Liver (tissue), 9 donors: ENCODE measurements around the gene GRK1. TPM values are rescaled to one million over a fixed set of nuclear protein-coding genes. Genes with fewer than 3 reads are reported as not detected.

Source experiments
- DNase-seq: peaks from one replicate; pipeline ENCODE4 v3.0.0-alpha.2; 2017; ENCODE audit warnings: low spot score
- H3K27ac ChIP-seq, 2 donors: one replicate each; pipeline ENCODE4 v1.7.0; 2013; ENCODE audit warnings: inconsistent platforms in 2 of 2, low read length in 2 of 2, control low read depth in 1 of 2, low read depth in 1 of 2, mild to moderate bottlenecking in 1 of 2
- H3K27me3 ChIP-seq, 4 donors: one replicate each; pipeline versions ENCODE4 v1.6.1 to v1.7.0; 2013; ENCODE audit warnings: low read length in 3 of 4, inconsistent platforms in 1 of 4, mild to moderate bottlenecking in 1 of 4, moderate library complexity in 1 of 4; ENCODE audit not compliant: control insufficient read depth in 4 of 4, insufficient read depth in 4 of 4
- H3K36me3 ChIP-seq, 4 donors: one replicate each; pipeline versions ENCODE4 v1.6.1 to v1.7.0; 2013; ENCODE audit warnings: low read length in 3 of 4, mild to moderate bottlenecking in 3 of 4, low read depth in 1 of 4, moderate library complexity in 1 of 4; ENCODE audit not compliant: control insufficient read depth in 4 of 4, insufficient read depth in 3 of 4
- H3K4me1 ChIP-seq, 4 donors: one replicate each; pipeline versions ENCODE4 v1.6.1 to v1.7.0; 2013; ENCODE audit warnings: low read length in 3 of 4, mild to moderate bottlenecking in 3 of 4, moderate library complexity in 1 of 4; ENCODE audit not compliant: control insufficient read depth in 4 of 4, insufficient read depth in 4 of 4
- H3K4me3 ChIP-seq, 3 donors: one replicate each; pipeline versions ENCODE4 v1.6.1 to v1.7.0; 2013; ENCODE audit warnings: low read length in 3 of 3, control low read depth in 1 of 3, low read depth in 1 of 3, mild to moderate bottlenecking in 1 of 3
- H3K9ac ChIP-seq, 2 donors: one replicate each; pipeline ENCODE4 v1.7.0; 2013; ENCODE audit warnings: low read length in 2 of 2, mild to moderate bottlenecking in 2 of 2, moderate library complexity in 2 of 2, control low read depth in 1 of 2, low read depth in 1 of 2
- H3K9me3 ChIP-seq, 4 donors: one replicate each; pipeline versions ENCODE4 v1.6.1 to v1.7.0; 2013; ENCODE audit warnings: low read length in 3 of 4; ENCODE audit not compliant: control insufficient read depth in 4 of 4
- EGR1 ChIP-seq, 2 donors: IDR thresholded peaks; 2 replicates each; pipeline ENCODE4 v1.6.1; 2016 to 2018; ENCODE audit warnings: antibody characterized with exemption in 2 of 2, low read depth in 2 of 2
- FOXA1 ChIP-seq: IDR thresholded peaks from 2 replicates; pipeline ENCODE4 v1.6.1; 2016; ENCODE audit warnings: antibody characterized with exemption
- FOXA2 ChIP-seq: IDR thresholded peaks from 2 replicates; pipeline ENCODE4 v1.6.1; 2016; ENCODE audit warnings: antibody characterized with exemption
- GABPA ChIP-seq, 2 donors: IDR thresholded peaks in 1 of 2; conservative IDR thresholded peaks in 1 of 2; 2 replicates each; pipeline ENCODE4 v1.6.1; 2016; ENCODE audit warnings: antibody characterized with exemption in 2 of 2, mild to moderate bottlenecking in 1 of 2, moderate library complexity in 1 of 2
- HNF4A ChIP-seq, 2 donors: conservative IDR thresholded peaks; 2 replicates each; pipeline ENCODE4 v1.6.1; 2016; ENCODE audit warnings: antibody characterized with exemption in 2 of 2, mild to moderate bottlenecking in 2 of 2
- HNF4G ChIP-seq: IDR thresholded peaks from 2 replicates; pipeline ENCODE4 v1.6.1; 2016; ENCODE audit warnings: antibody characterized with exemption
- JUND ChIP-seq, 2 donors: IDR thresholded peaks; 2 replicates each; pipeline ENCODE4 v1.6.1; 2016; ENCODE audit warnings: antibody characterized with exemption in 2 of 2
- NR2F2 ChIP-seq: IDR thresholded peaks from 2 replicates; pipeline ENCODE4 v1.6.1; 2016; ENCODE audit warnings: antibody characterized with exemption
- RAD21 ChIP-seq, 2 donors: IDR thresholded peaks; 2 replicates each; pipeline ENCODE4 v1.6.1; 2016; ENCODE audit warnings: antibody characterized with exemption in 2 of 2, mild to moderate bottlenecking in 2 of 2
- RXRA ChIP-seq, 2 donors: IDR thresholded peaks; 2 replicates each; pipeline ENCODE4 v1.6.1; 2017 to 2018; ENCODE audit warnings: antibody characterized with exemption in 2 of 2, mild to moderate bottlenecking in 1 of 2
- SP1 ChIP-seq: IDR thresholded peaks from 2 replicates; pipeline ENCODE4 v1.6.1; 2018; ENCODE audit warnings: antibody characterized with exemption, mild to moderate bottlenecking
- TAF1 ChIP-seq: conservative IDR thresholded peaks from 2 replicates; pipeline ENCODE4 v1.6.1; 2016; ENCODE audit warnings: antibody characterized with exemption, mild to moderate bottlenecking
- YY1 ChIP-seq: IDR thresholded peaks from 2 replicates; pipeline ENCODE4 v1.6.1; 2016; ENCODE audit warnings: antibody characterized with exemption, mild to moderate bottlenecking
- WGBS: extraction: QIAGEN DNeasy Blood & Tissue Kit; methylation state at CpG from one replicate; pipeline ENCODE4 v1.1.7; 2013; 5-methylcytosine and 5-hydroxymethylcytosine counted together
- polyA plus RNA-seq, 2 donors: library from polyadenylated mRNA; stranded (reverse) in 1 of 2; unstranded in 1 of 2; fragments of 200-250 nt in 1 of 2; fragments of >200 nt in 1 of 2; fragmentation: Nextera tagmentation in 1 of 2; extraction: Ambion mirVana in 1 of 2; gene quantifications; one replicate each; pipeline versions ENCODE4 v1.2.1 to v1.2.3, GENCODE V29; 2013 to 2015
- total RNA-seq, 2 donors: library from RNA; depleted of rRNA; stranded (reverse); fragments of >200 nt; gene quantifications; one replicate each; pipeline ENCODE4 v1.2.3, GENCODE V29; 2014
- TF ChIP-seq, protein P1 (sequence below): IDR thresholded peaks from 2 replicates; pipeline ENCODE4 v1.6.1; 2016; ENCODE audit warnings: antibody characterized with exemption
- TF ChIP-seq, protein P2 (sequence below): fragments of 150-350 bp; IDR thresholded peaks from 2 replicates; pipeline ENCODE4 v1.5.1; 2017; ENCODE audit warnings: improper control_type of control experiment, low read depth, low read length; ENCODE audit not compliant: missing input control
- TF ChIP-seq, protein P3 (sequence below): IDR thresholded peaks from 2 replicates; pipeline ENCODE4 v1.6.1; 2016; ENCODE audit warnings: antibody characterized with exemption
- TF ChIP-seq, protein P4 (sequence below): IDR thresholded peaks from 2 replicates; pipeline ENCODE4 v1.6.1; 2016; ENCODE audit warnings: antibody characterized with exemption
- TF ChIP-seq, protein P5 (sequence below): IDR thresholded peaks from 2 replicates; pipeline ENCODE4 v1.6.1; 2016; ENCODE audit warnings: antibody characterized with exemption, mild to moderate bottlenecking
- donor health status: healthy.
- donor health status: healthy.
- donor health status: healthy.
- donor health status: healthy.
- donor health status: healthy.

GRK1 gene
- total and polyA plus RNA-seq, 4 donors = 0.05 TPM; not detected in 3

DNA sequence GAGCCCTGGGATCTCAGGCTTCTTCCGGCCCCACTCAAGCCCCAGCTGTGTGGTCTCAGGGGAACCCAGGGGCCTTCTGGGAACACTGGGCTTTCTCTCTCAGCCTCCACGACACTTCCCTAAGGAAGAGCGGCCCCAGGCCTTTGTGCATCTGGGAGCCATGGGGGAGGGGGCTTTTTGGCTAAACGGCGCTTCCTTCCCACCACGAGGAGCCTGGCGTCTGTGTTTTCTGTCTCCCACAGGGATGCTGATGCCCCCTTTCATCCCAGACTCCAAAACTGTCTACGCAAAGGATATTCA is 67.8 kb downstream of the GRK1 start:
- Histone ChIP-seq H3K9me3 (no peaks in the 10 kb centered on the region), H3K9ac (no peak overlapping the region), H3K4me1 (no peaks in the 10 kb centered on the region), H3K36me3 (no peaks in the 10 kb centered on the region), H3K27me3 (no peaks in the 10 kb centered on the region), H3K4me3 (no peak overlapping the region), H3K27ac (no peak overlapping the region)
- WGBS = 84% methylated on average over 8 of the region's 8 CpGs
- DNase-seq = no peak
- TF ChIP-seq, protein P1, sequence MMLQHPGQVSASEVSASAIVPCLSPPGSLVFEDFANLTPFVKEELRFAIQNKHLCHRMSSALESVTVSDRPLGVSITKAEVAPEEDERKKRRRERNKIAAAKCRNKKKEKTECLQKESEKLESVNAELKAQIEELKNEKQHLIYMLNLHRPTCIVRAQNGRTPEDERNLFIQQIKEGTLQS = no peak
- no peak for TF ChIP-seq HNF4G
- TF ChIP-seq, protein P2, sequence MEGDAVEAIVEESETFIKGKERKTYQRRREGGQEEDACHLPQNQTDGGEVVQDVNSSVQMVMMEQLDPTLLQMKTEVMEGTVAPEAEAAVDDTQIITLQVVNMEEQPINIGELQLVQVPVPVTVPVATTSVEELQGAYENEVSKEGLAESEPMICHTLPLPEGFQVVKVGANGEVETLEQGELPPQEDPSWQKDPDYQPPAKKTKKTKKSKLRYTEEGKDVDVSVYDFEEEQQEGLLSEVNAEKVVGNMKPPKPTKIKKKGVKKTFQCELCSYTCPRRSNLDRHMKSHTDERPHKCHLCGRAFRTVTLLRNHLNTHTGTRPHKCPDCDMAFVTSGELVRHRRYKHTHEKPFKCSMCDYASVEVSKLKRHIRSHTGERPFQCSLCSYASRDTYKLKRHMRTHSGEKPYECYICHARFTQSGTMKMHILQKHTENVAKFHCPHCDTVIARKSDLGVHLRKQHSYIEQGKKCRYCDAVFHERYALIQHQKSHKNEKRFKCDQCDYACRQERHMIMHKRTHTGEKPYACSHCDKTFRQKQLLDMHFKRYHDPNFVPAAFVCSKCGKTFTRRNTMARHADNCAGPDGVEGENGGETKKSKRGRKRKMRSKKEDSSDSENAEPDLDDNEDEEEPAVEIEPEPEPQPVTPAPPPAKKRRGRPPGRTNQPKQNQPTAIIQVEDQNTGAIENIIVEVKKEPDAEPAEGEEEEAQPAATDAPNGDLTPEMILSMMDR = no peak
- TF ChIP-seq, protein P3, sequence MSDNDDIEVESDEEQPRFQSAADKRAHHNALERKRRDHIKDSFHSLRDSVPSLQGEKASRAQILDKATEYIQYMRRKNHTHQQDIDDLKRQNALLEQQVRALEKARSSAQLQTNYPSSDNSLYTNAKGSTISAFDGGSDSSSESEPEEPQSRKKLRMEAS = no peak
- no peak for TF ChIP-seq EGR1 (IDR thresholded peaks at IDR 0.05; ENCODE audit: low read depth in 2 of 2)
- TF ChIP-seq, protein P4, sequence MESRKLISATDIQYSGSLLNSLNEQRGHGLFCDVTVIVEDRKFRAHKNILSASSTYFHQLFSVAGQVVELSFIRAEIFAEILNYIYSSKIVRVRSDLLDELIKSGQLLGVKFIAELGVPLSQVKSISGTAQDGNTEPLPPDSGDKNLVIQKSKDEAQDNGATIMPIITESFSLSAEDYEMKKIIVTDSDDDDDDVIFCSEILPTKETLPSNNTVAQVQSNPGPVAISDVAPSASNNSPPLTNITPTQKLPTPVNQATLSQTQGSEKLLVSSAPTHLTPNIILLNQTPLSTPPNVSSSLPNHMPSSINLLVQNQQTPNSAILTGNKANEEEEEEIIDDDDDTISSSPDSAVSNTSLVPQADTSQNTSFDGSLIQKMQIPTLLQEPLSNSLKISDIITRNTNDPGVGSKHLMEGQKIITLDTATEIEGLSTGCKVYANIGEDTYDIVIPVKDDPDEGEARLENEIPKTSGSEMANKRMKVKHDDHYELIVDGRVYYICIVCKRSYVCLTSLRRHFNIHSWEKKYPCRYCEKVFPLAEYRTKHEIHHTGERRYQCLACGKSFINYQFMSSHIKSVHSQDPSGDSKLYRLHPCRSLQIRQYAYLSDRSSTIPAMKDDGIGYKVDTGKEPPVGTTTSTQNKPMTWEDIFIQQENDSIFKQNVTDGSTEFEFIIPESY = no peak
- TF ChIP-seq RXRA (IDR thresholded peaks at IDR 0.05) = no peak
- no peak for TF ChIP-seq YY1
- no peak for TF ChIP-seq NR2F2
- no peak for TF ChIP-seq TAF1

DNA sequence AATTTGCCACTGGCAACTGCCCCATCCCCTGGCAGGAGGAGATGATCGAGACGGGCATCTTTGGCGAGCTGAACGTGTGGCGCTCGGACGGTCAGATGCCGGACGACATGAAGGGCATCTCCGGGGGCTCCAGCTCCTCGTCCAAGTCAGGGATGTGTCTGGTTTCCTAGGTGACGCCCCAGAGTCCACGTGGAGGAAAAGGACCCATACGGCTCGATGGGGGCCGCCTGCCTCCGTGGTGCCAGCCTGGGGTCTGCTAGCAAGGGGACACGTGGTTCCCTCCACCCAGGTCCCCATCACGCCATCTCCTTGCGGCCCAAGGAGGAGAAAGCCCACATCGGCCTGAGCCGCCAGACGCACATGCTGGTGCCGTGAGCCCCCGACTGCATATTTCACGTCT is 68.2 kb downstream of the GRK1 start:
- no peaks in the 10 kb centered on the region for H3K9me3 ChIP-seq
- TF ChIP-seq, protein P2 = no peak
- TF ChIP-seq HNF4G = no peak
- no peak for TF ChIP-seq NR2F2
- no peak for TF ChIP-seq RAD21 (IDR thresholded peaks at IDR 0.05)
- no peak for TF ChIP-seq YY1
- TF ChIP-seq FOXA2 = no peak
- no peak for TF ChIP-seq HNF4A (conservative IDR thresholded peaks at IDR 0.05)
- no peak for TF ChIP-seq RXRA (IDR thresholded peaks at IDR 0.05)
- TF ChIP-seq, protein P1 = no peak
- no peak for TF ChIP-seq GABPA (IDR thresholded peaks at IDR 0.05 in 1 of 2, conservative IDR thresholded peaks at IDR 0.05 in 1 of 2)
- TF ChIP-seq TAF1 = no peak
- no peak for TF ChIP-seq FOXA1
- TF ChIP-seq, protein P5, sequence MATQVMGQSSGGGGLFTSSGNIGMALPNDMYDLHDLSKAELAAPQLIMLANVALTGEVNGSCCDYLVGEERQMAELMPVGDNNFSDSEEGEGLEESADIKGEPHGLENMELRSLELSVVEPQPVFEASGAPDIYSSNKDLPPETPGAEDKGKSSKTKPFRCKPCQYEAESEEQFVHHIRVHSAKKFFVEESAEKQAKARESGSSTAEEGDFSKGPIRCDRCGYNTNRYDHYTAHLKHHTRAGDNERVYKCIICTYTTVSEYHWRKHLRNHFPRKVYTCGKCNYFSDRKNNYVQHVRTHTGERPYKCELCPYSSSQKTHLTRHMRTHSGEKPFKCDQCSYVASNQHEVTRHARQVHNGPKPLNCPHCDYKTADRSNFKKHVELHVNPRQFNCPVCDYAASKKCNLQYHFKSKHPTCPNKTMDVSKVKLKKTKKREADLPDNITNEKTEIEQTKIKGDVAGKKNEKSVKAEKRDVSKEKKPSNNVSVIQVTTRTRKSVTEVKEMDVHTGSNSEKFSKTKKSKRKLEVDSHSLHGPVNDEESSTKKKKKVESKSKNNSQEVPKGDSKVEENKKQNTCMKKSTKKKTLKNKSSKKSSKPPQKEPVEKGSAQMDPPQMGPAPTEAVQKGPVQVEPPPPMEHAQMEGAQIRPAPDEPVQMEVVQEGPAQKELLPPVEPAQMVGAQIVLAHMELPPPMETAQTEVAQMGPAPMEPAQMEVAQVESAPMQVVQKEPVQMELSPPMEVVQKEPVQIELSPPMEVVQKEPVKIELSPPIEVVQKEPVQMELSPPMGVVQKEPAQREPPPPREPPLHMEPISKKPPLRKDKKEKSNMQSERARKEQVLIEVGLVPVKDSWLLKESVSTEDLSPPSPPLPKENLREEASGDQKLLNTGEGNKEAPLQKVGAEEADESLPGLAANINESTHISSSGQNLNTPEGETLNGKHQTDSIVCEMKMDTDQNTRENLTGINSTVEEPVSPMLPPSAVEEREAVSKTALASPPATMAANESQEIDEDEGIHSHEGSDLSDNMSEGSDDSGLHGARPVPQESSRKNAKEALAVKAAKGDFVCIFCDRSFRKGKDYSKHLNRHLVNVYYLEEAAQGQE = no peak
- no peak for TF ChIP-seq EGR1 (IDR thresholded peaks at IDR 0.05; ENCODE audit: low read depth in 2 of 2)
- no peak for TF ChIP-seq JUND (IDR thresholded peaks at IDR 0.05)
- TF ChIP-seq, protein P3 = no peak
- TF ChIP-seq SP1 = no peak
- TF ChIP-seq, protein P4 = no peak
- no peak overlapping the region for H3K27ac ChIP-seq
- no peaks in the 10 kb centered on the region for H3K27me3 ChIP-seq
- no peak overlapping the region for H3K9ac ChIP-seq
- no peaks in the 10 kb centered on the region for H3K36me3 ChIP-seq
- DNase-seq = no peak
- H3K4me3 ChIP-seq = no peak overlapping the region
- no peaks in the 10 kb centered on the region for H3K4me1 ChIP-seq
- 91% methylated on average over 26 of the region's 26 CpGs for WGBS
